HG03025 (cell line): ENCODE measurements around the gene PWWP2B.

Source experiments
- ATAC-seq: cut with Tn5 transposase; IDR thresholded peaks from one replicate; pipeline ENCODE4 v1.9.1; 2021; ENCODE audit warnings: mild to moderate bottlenecking, moderate library complexity; ENCODE audit not compliant: unreplicated experiment, low FRiP score

The PWWP2B gene

DNA sequence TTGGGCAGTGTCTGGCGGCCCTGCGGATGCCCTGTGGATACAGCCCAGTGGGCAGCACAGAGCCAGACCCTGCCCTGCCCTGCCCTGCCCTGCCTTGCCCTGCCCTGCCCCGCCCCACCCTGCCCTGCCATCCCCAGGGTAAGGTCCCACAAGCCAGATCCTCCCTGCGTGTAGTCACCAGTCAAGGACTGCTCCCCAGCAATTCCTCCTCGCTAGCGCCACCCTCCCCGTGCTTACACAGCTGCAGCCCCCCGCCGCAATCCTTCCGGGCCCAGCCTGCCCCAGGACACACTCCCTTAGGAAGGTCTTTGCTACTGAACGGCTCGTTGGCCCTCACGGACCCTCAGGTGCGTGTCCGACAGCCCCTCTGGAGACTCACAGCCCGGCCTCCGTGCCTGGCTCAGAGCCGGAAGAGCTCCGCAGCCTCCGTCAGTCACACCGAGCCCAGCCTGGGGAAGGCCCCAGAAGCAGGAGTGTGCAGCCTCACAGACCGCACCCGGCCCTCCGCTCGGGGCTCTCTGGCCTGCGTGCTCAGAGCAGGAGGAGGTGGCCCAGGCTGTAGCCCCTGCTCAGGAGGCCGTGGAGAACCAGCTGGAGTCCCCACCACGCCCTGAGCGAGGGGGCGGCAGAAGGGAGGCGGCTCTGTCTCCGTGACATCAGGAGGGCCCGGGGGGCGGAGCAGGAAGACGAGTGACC lies 68.3 kb downstream of the PWWP2B start:
- no peak for ATAC-seq

- ATAC-seq, result no peak
Observed at GRCh38 chr10:132465889-132466519, 69.0 kb downstream of the PWWP2B start.

- ATAC-seq, result no peak
Observed at GRCh38 chr10:132466520-132467463, 69.8 kb downstream of the PWWP2B start.
